NT2/D1 (cell line): Measurements from ENCODE around the gene PTPRK.
"Not testable (repeated sequence)": the region's sequence is repeated elsewhere in the genome, so short reads cannot be mapped to it uniquely, and the experiment has no call there.

Experiments used
- DNase-seq: peaks from one replicate; pipeline ENCODE4 v3.0.0-alpha.2; 2011; ENCODE audit warnings: low read depth, low spot score
- H3K27me3 ChIP-seq: 2 replicates; pipeline ENCODE4 v1.6.0; 2011; ENCODE audit warnings: mild to moderate bottlenecking; ENCODE audit not compliant: insufficient read length, insufficient read depth
- H3K36me3 ChIP-seq: 2 replicates; pipeline ENCODE4 v1.6.1; 2011; ENCODE audit warnings: mild to moderate bottlenecking, low read length, mixed read lengths; ENCODE audit not compliant: insufficient read depth, insufficient read length
- H3K4me1 ChIP-seq: 2 replicates; pipeline ENCODE4 v1.5.1; 2011; ENCODE audit not compliant: insufficient read depth, insufficient read length
- H3K4me3 ChIP-seq: 2 replicates; pipeline ENCODE4 v1.5.1; 2011; ENCODE audit warnings: low read depth; ENCODE audit not compliant: insufficient read length
- H3K9ac ChIP-seq: 2 replicates; pipeline ENCODE4 v1.6.0; 2011; ENCODE audit warnings: low read depth; ENCODE audit not compliant: insufficient read length
- H3K9me3 ChIP-seq: 2 replicates; pipeline ENCODE4 v1.5.1; 2011; ENCODE audit warnings: mild to moderate bottlenecking, low read length; ENCODE audit not compliant: insufficient read depth
- SUZ12 ChIP-seq: IDR thresholded peaks from 2 replicates; pipeline ENCODE4 v1.6.1; 2011; ENCODE audit not compliant: insufficient read length, insufficient read depth; ENCODE audit errors: extremely low read depth
- YY1 ChIP-seq: IDR thresholded peaks from 2 replicates; pipeline ENCODE4 v1.6.1; 2011; ENCODE audit not compliant: insufficient read length, insufficient read depth
- ZNF274 ChIP-seq: IDR thresholded peaks from 2 replicates; pipeline ENCODE4 v1.6.1; 2011; ENCODE audit warnings: mild to moderate bottlenecking, low read depth, low read length

PTPRK gene

DNA sequence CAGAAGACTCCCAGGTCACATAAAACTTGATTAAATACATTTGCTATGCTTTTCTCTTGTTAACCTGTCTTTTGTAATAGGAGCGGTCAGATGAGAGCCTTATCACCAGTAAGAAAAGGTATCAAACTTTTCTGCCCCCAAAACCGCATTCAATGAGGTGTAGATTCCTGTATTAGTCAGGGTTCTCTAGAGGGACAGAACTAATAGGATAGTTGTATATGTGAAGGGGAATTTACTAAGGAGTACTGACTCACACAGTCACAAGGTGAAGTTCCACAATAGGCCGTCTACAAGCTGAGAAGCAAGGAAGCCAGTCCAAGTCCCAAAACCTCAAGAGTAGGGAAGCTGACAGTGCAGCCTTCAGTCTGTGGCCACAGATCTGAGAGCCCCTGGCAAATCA is 32.7 kb downstream of the PTPRK start:
- Histone ChIP-seq H3K9me3 (no peaks in the 10 kb centered on the region), H3K9ac (no peak overlapping the region), H3K4me3 (no peak overlapping the region), H3K27me3 (no peaks in the 10 kb centered on the region), H3K36me3 (peaks cover 2% of the 10 kb centered on the region), H3K4me1 (no peaks in the 10 kb centered on the region)
- no peak for TF ChIP-seq ZNF274
- TF ChIP-seq YY1: no peak
- no peak for TF ChIP-seq SUZ12
- DNase-seq: no peak

DNA sequence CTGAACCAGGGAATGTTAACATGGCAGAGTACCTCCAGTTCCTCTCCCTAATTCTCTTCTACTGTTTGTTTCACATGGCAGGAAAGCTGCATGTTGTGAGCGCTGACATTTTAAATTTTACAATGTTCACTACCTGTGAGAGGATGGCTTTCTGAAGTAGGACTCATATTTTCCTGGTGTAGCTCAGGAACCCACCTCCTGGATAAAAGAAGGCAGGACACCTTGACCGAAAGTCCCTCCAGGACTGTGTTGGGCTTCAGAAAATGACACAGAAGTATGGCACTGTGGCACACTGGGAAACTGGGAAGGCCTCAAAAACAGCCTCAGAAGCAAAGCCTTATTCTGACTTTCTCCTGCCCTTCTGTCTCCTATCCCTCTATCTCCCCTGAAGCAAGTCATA is 33.3 kb downstream of the PTPRK start:
- Histone ChIP-seq H3K36me3 (peaks cover 2% of the 10 kb centered on the region), H3K4me3 (no peak overlapping the region), H3K4me1 (no peaks in the 10 kb centered on the region), H3K27me3 (no peaks in the 10 kb centered on the region), H3K9ac (no peak overlapping the region), H3K9me3 (no peaks in the 10 kb centered on the region)
- TF ChIP-seq YY1: no peak
- TF ChIP-seq SUZ12: no peak
- no peak for TF ChIP-seq ZNF274
- no peak for DNase-seq

DNA sequence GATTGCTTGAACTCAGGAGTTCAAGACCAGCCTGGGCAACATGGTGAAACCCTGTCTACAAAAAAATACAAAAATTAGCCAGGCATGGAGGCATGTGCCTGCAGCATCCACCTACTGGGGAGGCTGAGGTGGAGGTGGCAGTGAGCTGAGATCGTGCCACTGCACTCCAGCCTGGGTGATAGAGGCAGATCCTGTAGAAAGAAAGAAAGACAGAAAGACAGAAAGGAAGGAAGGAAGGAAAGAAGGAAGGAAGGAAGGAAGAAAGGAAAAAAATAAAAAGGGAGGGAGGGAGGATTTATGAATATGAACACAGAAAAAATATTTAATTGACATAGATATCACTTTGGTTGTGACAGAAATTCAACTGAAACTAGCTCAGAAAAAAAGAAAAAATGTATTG is 33.8 kb downstream of the PTPRK start:
- not testable (repeated sequence) for H3K36me3 ChIP-seq, H3K4me3 ChIP-seq, H3K27me3 ChIP-seq, DNase-seq, H3K9ac ChIP-seq, H3K9me3 ChIP-seq, H3K4me1 ChIP-seq

DNA sequence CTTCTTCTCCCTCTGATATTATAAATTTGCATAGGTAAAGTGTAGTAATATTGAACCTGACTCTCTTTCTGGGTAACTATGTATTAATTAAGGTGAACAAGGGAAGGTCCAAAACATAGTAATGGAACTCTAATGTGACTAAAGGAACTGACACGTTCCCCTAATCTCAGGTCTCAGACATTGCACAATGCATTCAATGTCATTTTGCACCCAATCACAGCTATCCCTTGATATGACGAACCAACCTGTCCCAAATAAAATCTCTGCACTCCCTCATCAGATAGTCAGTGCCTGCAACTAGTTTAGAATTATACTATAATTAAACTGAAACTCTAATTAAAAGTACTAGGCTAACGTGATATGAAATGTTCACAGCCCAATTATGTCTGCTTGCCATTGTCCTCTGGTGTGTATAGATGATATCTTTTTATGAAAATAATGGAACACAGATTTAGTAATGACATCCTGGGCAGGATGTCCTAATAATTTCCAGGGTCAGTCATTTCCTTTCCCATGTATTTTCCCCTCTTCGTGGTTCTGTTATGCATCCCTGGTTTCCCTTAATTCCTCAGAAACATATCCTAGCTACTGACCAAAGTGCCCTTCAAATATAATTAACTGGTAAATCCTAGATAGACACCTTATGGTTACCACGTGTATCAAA is 36.8 kb downstream of the PTPRK start:
- Histone ChIP-seq H3K4me3 (no peak overlapping the region), H3K4me1 (no peaks in the 10 kb centered on the region), H3K9me3 (no peaks in the 10 kb centered on the region), H3K27me3 (no peaks in the 10 kb centered on the region), H3K9ac (no peak overlapping the region), H3K36me3 (no peaks in the 10 kb centered on the region)
- no peak for DNase-seq
- TF ChIP-seq SUZ12 (no peak), YY1 (no peak), ZNF274 (no peak)

DNA sequence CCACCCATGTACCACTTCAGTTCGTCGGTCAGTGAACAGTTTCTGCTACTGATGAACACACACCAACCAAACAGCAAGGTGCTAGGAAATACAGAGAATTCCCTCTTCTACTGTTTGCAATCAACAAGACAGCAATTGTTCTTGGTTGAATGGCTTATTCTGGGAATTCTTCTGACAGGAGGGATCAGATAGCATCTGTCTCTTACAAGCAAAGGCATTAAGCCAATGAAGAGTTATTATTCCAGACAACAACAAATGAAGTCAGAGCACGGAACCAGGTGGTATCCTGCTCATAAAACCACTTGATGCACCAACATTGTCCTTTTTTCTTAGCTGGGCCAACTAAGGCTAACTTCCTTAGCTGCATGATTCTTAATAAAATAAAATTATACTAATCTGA is 37.8 kb downstream of the PTPRK start:
- no peak for DNase-seq
- no peaks in the 10 kb centered on the region for H3K9me3 ChIP-seq
- no peaks in the 10 kb centered on the region for H3K36me3 ChIP-seq
- H3K4me3 ChIP-seq: no peak overlapping the region
- H3K4me1 ChIP-seq: no peaks in the 10 kb centered on the region
- no peaks in the 10 kb centered on the region for H3K27me3 ChIP-seq
- no peak overlapping the region for H3K9ac ChIP-seq
- TF ChIP-seq SUZ12: no peak
- TF ChIP-seq ZNF274: no peak
- TF ChIP-seq YY1: no peak

DNA sequence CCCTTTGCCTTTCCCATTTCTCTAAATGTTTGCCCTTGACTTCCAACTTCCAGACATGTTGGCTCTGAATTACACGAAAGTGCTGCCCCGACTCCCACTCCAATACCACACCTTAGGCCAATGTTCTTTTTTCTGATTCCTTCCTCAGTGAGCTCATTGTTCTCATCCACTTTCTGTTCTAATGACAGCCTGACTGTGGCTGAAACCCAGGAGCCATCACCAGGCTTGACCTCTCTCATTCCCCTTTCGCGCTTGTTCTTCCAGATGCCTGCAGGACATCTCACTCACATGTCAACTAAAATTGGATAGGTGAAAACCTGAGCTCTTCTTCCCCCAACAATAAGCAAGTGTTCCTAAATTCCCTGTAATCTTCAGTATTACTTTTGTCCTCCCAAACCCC is 40.4 kb downstream of the PTPRK start:
- TF ChIP-seq YY1 (no peak), SUZ12 (no peak)
- Histone ChIP-seq H3K9me3 (no peaks in the 10 kb centered on the region), H3K27me3 (no peaks in the 10 kb centered on the region), H3K36me3 (no peaks in the 10 kb centered on the region), H3K9ac (no peak overlapping the region), H3K4me1 (no peaks in the 10 kb centered on the region), H3K4me3 (no peak overlapping the region)
- DNase-seq: no peak

DNA sequence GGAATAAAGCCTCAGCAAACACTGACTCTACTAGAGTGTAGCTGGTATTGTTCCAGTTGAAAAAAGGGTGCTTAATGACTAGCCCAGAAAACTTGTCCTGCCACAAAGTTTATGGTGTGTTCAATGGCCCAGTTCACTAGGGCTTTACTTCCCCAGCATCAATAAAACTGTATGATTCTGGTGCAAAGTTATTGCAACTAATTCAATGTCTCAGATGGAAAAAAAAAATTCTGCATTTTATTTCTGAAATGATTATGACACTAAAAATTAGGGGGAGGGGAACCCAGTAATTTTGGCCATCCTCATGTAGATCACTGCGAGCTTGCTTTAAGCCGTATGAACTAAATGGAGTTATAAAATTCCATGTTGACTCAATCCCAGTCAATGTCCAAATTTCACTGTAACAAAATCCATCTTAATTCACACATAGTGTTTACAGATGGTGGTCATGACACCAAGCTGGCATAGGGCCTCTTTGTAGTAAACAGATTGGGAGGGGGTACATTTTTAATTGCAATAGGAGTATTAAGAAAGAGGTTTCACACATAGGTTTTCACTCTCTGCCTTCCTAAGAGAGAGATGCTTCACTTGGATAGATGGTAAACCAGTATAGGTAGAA is 41.2 kb downstream of the PTPRK start:
- no peak for DNase-seq
- no peak overlapping the region for H3K4me3 ChIP-seq
- H3K9me3 ChIP-seq: no peaks in the 10 kb centered on the region
- H3K36me3 ChIP-seq: no peaks in the 10 kb centered on the region
- no peak for TF ChIP-seq ZNF274
- no peak for TF ChIP-seq YY1
- no peak for TF ChIP-seq SUZ12
- no peaks in the 10 kb centered on the region for H3K27me3 ChIP-seq
- no peak overlapping the region for H3K9ac ChIP-seq
- no peaks in the 10 kb centered on the region for H3K4me1 ChIP-seq
